ENCODE measurements around the gene HRC. TPM values are rescaled to one million over a fixed set of nuclear protein-coding genes. Genes with fewer than 3 reads are reported as not detected.

The HRC gene
- total RNA-seq, 2 donors from 2014 or later: 0.57 to 3.9 TPM

GRCh38 chr19:49118565-49119410 lies 36.4 kb downstream of the HRC start, which contains the start of gene C19orf73:
Gene C19orf73, minus strand, starts transcription at chr19:49119143. Its CDS starts 121 bp downstream, at chr19:49119022.
- WGBS, 2 experiments (ENCODE audit: insufficient coverage in 1 of 2, insufficient read length in 1 of 2): 1 to 6% methylated on average over 34 to 84 of the region's 85 CpGs
- Histone ChIP-seq H3K9ac (ENCODE audit: extremely low read depth, low read length, poor library complexity, severe bottlenecking) (peak within 1 kb of the TSS; percentile 85), H3K4me1 (ENCODE audit: control insufficient read depth, insufficient read depth, low read length) (no peaks in the 10 kb centered on the region), H3K4me3 (ENCODE audit: low read length) (peak within 1 kb of the TSS; percentile 81), H3K9me3 (ENCODE audit: control insufficient read depth, low read length) (no peaks in the 10 kb centered on the region), H3K27ac (ENCODE audit: low read depth, low read length) (peak within 1 kb of the TSS; percentile 95), H3K36me3 (ENCODE audit: control insufficient read depth, insufficient read depth, low read length) (no peaks in the 10 kb centered on the region), H3K27me3 (ENCODE audit: control insufficient read depth, insufficient read depth, low read length, poor library complexity, severe bottlenecking) (peaks cover 29% of the 10 kb centered on the region)
- H3K27me3 Mint-ChIP-seq (ENCODE audit: insufficient read depth): peaks cover 55% of the 10 kb centered on the region
- TF ChIP-seq, protein P1, sequence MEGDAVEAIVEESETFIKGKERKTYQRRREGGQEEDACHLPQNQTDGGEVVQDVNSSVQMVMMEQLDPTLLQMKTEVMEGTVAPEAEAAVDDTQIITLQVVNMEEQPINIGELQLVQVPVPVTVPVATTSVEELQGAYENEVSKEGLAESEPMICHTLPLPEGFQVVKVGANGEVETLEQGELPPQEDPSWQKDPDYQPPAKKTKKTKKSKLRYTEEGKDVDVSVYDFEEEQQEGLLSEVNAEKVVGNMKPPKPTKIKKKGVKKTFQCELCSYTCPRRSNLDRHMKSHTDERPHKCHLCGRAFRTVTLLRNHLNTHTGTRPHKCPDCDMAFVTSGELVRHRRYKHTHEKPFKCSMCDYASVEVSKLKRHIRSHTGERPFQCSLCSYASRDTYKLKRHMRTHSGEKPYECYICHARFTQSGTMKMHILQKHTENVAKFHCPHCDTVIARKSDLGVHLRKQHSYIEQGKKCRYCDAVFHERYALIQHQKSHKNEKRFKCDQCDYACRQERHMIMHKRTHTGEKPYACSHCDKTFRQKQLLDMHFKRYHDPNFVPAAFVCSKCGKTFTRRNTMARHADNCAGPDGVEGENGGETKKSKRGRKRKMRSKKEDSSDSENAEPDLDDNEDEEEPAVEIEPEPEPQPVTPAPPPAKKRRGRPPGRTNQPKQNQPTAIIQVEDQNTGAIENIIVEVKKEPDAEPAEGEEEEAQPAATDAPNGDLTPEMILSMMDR (conservative IDR thresholded peaks at IDR 0.05): peak; percentile 23
- peaks cover 4% of the 10 kb centered on the region for H3K36me3 Mint-ChIP-seq (ENCODE audit: low read depth)
- H3K4me1 Mint-ChIP-seq: peaks cover 9% of the 10 kb centered on the region
- H3K27ac Mint-ChIP-seq: peak within 1 kb of the TSS; percentile 72
- peak; percentile 97 for DNase-seq
- peak within 1 kb of the TSS; percentile 69 for H3K4me3 Mint-ChIP-seq
- H3K9me3 Mint-ChIP-seq: no peaks in the 10 kb centered on the region

GRCh38 chr19:49117677-49118564 lies 37.3 kb downstream of the HRC start:
- H3K36me3 Mint-ChIP-seq (ENCODE audit: low read depth): peaks cover 4% of the 10 kb centered on the region
- H3K4me1 ChIP-seq (ENCODE audit: control insufficient read depth, insufficient read depth, low read length): no peaks in the 10 kb centered on the region
- peaks cover 11% of the 10 kb centered on the region for H3K4me1 Mint-ChIP-seq
- no peaks in the 10 kb centered on the region for H3K9me3 ChIP-seq (ENCODE audit: control insufficient read depth, low read length)
- TF ChIP-seq, protein P1 (conservative IDR thresholded peaks at IDR 0.05): no peak
- DNase-seq: no peak
- WGBS, 2 experiments (ENCODE audit: insufficient coverage in 1 of 2, insufficient read length in 1 of 2): 89 to 91% methylated on average over 24 to 26 of the region's 26 CpGs
- no peaks in the 10 kb centered on the region for H3K36me3 ChIP-seq (ENCODE audit: control insufficient read depth, insufficient read depth, low read length)
- peak overlapping the region; percentile 95 for H3K27ac ChIP-seq (ENCODE audit: low read depth, low read length)
- peak overlapping the region; percentile 72 for H3K27ac Mint-ChIP-seq
- peak overlapping the region; percentile 85 for H3K9ac ChIP-seq (ENCODE audit: extremely low read depth, low read length, poor library complexity, severe bottlenecking)
- H3K4me3 Mint-ChIP-seq: peak overlapping the region; percentile 69
- H3K4me3 ChIP-seq (ENCODE audit: low read length): peak overlapping the region; percentile 81
- no peaks in the 10 kb centered on the region for H3K9me3 Mint-ChIP-seq
- H3K27me3 ChIP-seq (ENCODE audit: control insufficient read depth, insufficient read depth, low read length, poor library complexity, severe bottlenecking): peaks cover 29% of the 10 kb centered on the region
- peaks cover 47% of the 10 kb centered on the region for H3K27me3 Mint-ChIP-seq (ENCODE audit: insufficient read depth)

DNA sequence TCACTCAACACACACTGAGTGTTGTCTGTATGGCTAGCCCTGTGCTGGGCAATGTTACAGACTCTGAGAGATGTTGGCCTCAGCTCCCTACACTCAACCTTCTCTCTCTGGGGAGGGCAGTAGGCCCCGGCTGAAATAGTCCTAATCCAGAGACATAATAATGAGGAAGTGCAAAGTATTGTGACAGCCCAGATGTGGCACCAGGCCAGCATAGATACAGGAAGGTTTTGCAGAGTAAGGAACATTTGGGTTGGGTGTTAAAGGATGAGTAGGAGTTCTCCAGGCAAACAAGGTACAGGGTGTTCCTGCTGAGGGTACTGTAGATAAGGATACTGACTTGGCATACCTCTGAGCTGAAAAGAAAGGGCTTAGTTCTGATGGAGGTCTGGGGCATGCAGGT lies 38.7 kb downstream of the HRC start:
- Mint-ChIP-seq H3K4me3 (peak overlapping the region; percentile 69), H3K27ac (no peak overlapping the region)
- WGBS, 2 experiments (ENCODE audit: insufficient coverage in 1 of 2, insufficient read length in 1 of 2): 100% methylated on average over 1 of the region's 1 CpG; no CpG with 5 or more reads in 1 of the 2 experiments

More for the DNA sequence above, 38.7 kb downstream of the HRC start:
- Histone ChIP-seq H3K9ac (ENCODE audit: extremely low read depth, low read length, poor library complexity, severe bottlenecking) (no peak overlapping the region), H3K27ac (ENCODE audit: low read depth, low read length) (no peak overlapping the region), H3K27me3 (ENCODE audit: control insufficient read depth, insufficient read depth, low read length, poor library complexity, severe bottlenecking) (peaks cover 20% of the 10 kb centered on the region), H3K4me1 (ENCODE audit: control insufficient read depth, insufficient read depth, low read length) (no peaks in the 10 kb centered on the region), H3K36me3 (ENCODE audit: control insufficient read depth, insufficient read depth, low read length) (no peaks in the 10 kb centered on the region), H3K4me3 (ENCODE audit: low read length) (no peak overlapping the region), H3K9me3 (ENCODE audit: control insufficient read depth, low read length) (no peaks in the 10 kb centered on the region)
- Mint-ChIP-seq H3K36me3 (ENCODE audit: low read depth) (peaks cover 4% of the 10 kb centered on the region), H3K27me3 (ENCODE audit: insufficient read depth) (peaks cover 35% of the 10 kb centered on the region), H3K4me1 (peaks cover 13% of the 10 kb centered on the region), H3K9me3 (no peaks in the 10 kb centered on the region)
- TF ChIP-seq, protein P1 (conservative IDR thresholded peaks at IDR 0.05): no peak
- DNase-seq: no peak
